ENCODE data around the gene HMGB4. TPM values are rescaled to one million over a fixed set of nuclear protein-coding genes. Genes with fewer than 3 reads are reported as not detected.

The HMGB4 gene, protein sequence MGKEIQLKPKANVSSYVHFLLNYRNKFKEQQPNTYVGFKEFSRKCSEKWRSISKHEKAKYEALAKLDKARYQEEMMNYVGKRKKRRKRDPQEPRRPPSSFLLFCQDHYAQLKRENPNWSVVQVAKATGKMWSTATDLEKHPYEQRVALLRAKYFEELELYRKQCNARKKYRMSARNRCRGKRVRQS
- total RNA-seq (not detected), polyA plus RNA-seq (not detected)

GRCh38 chr1:33863779-33864178, at the start of gene HMGB4:
Gene HMGB4 (plus strand): TSS chr1:33864079. CDS start chr1:33864192, 113 bp downstream.
- H3K27me3 ChIP-seq: no peaks in the 10 kb centered on the region
- 57 to 75% methylated on average over 3 of the region's 3 CpGs for WGBS, 2 donors
- H3K36me3 ChIP-seq: no peaks in the 10 kb centered on the region
- intact Hi-C loops (cut with DNase I): no loop called here
- H3K27ac ChIP-seq: no peak within 1 kb of the TSS
- H3K9me3 ChIP-seq: peaks cover 0 to 2% (median 0%) of the 10 kb centered on the region in 4 donors
- peaks cover 0 to 6% (median 0%) of the 10 kb centered on the region in 4 donors for H3K4me1 ChIP-seq
- no peak for TF ChIP-seq POLR2AphosphoS5 (IDR thresholded peaks at IDR 0.05)
- TF ChIP-seq, protein P1, sequence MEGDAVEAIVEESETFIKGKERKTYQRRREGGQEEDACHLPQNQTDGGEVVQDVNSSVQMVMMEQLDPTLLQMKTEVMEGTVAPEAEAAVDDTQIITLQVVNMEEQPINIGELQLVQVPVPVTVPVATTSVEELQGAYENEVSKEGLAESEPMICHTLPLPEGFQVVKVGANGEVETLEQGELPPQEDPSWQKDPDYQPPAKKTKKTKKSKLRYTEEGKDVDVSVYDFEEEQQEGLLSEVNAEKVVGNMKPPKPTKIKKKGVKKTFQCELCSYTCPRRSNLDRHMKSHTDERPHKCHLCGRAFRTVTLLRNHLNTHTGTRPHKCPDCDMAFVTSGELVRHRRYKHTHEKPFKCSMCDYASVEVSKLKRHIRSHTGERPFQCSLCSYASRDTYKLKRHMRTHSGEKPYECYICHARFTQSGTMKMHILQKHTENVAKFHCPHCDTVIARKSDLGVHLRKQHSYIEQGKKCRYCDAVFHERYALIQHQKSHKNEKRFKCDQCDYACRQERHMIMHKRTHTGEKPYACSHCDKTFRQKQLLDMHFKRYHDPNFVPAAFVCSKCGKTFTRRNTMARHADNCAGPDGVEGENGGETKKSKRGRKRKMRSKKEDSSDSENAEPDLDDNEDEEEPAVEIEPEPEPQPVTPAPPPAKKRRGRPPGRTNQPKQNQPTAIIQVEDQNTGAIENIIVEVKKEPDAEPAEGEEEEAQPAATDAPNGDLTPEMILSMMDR (IDR thresholded peaks at IDR 0.05): no peak
- no peak for TF ChIP-seq EP300 (IDR thresholded peaks at IDR 0.05)
- TF ChIP-seq POLR2A (IDR thresholded peaks at IDR 0.05): no peak
- no peak for DNase-seq
- no peak within 1 kb of the TSS for H3K4me3 ChIP-seq

DNA sequence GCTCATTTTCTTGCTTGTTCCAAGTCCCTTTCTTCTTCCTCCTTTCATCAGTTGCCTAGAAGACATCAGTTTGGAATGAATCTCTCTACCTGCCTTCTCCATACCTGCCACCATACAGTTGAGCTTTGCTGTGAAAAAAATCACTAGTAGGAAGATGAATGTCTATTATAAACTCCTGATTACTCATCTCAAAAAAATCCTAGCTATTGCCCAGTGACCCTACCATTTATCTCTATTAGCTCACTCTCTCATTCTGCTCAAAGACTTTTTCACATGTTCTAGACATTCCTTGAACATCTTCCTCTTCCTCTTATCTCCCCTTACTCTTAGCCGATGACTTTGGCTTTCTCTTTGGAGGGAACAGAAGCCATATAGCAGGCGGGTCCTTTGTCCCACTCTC, 49.7 kb upstream of the HMGB4 start:
- no peaks in the 10 kb centered on the region for H3K27me3 ChIP-seq
- H3K4me3 ChIP-seq: no peak overlapping the region
- H3K27ac ChIP-seq: no peak overlapping the region
- DNase-seq: no peak
- intact Hi-C loops (cut with DNase I): no loop called here
- H3K9me3 ChIP-seq: no peaks in the 10 kb centered on the region
- no peak for TF ChIP-seq EP300 (IDR thresholded peaks at IDR 0.05)
- TF ChIP-seq POLR2A (IDR thresholded peaks at IDR 0.05): no peak
- TF ChIP-seq, protein P1 (IDR thresholded peaks at IDR 0.05): no peak
- 93 to 95% methylated on average over 2 of the region's 2 CpGs for whole genome bisulfite sequencing, 2 donors
- no peaks in the 10 kb centered on the region for H3K36me3 ChIP-seq
- H3K4me1 ChIP-seq: no peaks in the 10 kb centered on the region

DNA sequence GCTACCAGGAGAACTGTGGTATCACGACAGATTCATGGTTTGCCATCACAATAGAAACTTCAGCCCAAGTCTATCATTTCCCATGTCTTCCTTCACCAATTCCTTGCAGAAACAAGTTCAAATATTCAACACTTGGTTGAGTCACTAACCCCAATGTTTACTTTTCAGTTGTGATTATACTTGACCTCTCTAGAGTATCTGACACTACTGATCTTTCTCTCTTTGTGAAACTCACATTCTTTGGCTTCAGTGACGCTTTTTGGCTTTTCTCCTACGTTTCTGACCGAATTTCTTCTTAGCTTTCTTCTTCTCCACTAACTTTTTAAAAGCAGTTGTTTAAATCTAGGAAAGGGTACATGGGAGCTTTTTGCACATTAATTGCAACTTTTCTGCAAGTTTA, 48.8 kb upstream of the HMGB4 start:
- Histone ChIP-seq H3K4me1 (no peaks in the 10 kb centered on the region), H3K36me3 (no peaks in the 10 kb centered on the region), H3K27me3 (no peaks in the 10 kb centered on the region), H3K27ac (no peak overlapping the region), H3K4me3 (no peak overlapping the region), H3K9me3 (no peaks in the 10 kb centered on the region)
- DNase-seq: no peak
- intact Hi-C loops (cut with DNase I): no loop called here
- TF ChIP-seq, protein P1 (IDR thresholded peaks at IDR 0.05): no peak
- TF ChIP-seq POLR2AphosphoS5 (IDR thresholded peaks at IDR 0.05) (no peak), POLR2A (IDR thresholded peaks at IDR 0.05) (no peak), EP300 (IDR thresholded peaks at IDR 0.05) (no peak)
- 63% methylated on average over 4 of the region's 4 CpGs for WGBS, 2 donors

GRCh38 chr1:33818071-33818470, 45.8 kb upstream of the HMGB4 start:
- TF ChIP-seq POLR2AphosphoS5 (IDR thresholded peaks at IDR 0.05) (no peak), POLR2A (IDR thresholded peaks at IDR 0.05) (no peak), EP300 (IDR thresholded peaks at IDR 0.05) (no peak)
- TF ChIP-seq, protein P1 (IDR thresholded peaks at IDR 0.05): no peak
- no peak overlapping the region for H3K27ac ChIP-seq
- no peak for DNase-seq
- H3K4me3 ChIP-seq: no peak overlapping the region
- WGBS, 2 donors: 32 to 74% methylated on average over 3 of the region's 3 CpGs
- no peaks in the 10 kb centered on the region for H3K27me3 ChIP-seq
- no peaks in the 10 kb centered on the region for H3K4me1 ChIP-seq
- intact Hi-C loops (cut with DNase I): no loop called here
- no peaks in the 10 kb centered on the region for H3K9me3 ChIP-seq
- no peaks in the 10 kb centered on the region for H3K36me3 ChIP-seq
